Lung microvascular endothelial cell (primary cell): ENCODE measurements around the gene KRTAP1-5. TPM values are rescaled to one million over a fixed set of nuclear protein-coding genes. Genes with fewer than 3 reads are reported as not detected.
"Not testable (repeated sequence)": the region's sequence is repeated elsewhere in the genome, so short reads cannot be mapped to it uniquely, and the experiment has no call there.

Source experiments
- DNase-seq, 2 donors: peaks; one replicate each; pipeline versions ENCODE4 v3.0.0 to v3.0.0-alpha.2; 2010; ENCODE audit warnings: low read depth in 2 of 2
- total RNA-seq: library from RNA; depleted of rRNA; stranded (reverse); fragments of >200 nt; gene quantifications from 2 replicates; pipeline ENCODE4 v1.2.1, GENCODE V29; 2014

The KRTAP1-5 gene
- total RNA-seq, 1 donor from 2014 or later, result not detected

GRCh38 chr17:41048441-41048840 is 21.4 kb upstream of the KRTAP1-5 start:
- peak in 1 of 2 donors; percentile 1 for DNase-seq

- not testable (repeated sequence) for DNase-seq
Observed at GRCh38 chr17:41046735-41047465, 19.9 kb upstream of the KRTAP1-5 start, which contains the start of gene KRTAP2-1. Gene KRTAP2-1 (minus strand): TSS chr17:41047316. CDS start chr17:41047267, 49 bp downstream.

GRCh38 chr17:41042953-41043352 is 15.9 kb upstream of the KRTAP1-5 start:
- DNase-seq, result no peak

- DNase-seq, result not testable (repeated sequence)
Observed at GRCh38 chr17:41040783-41041571, 14.0 kb upstream of the KRTAP1-5 start, which contains the start of gene KRTAP1-1. Gene KRTAP1-1 (minus strand): TSS chr17:41041450. CDS start chr17:41041397, 53 bp downstream.

GRCh38 chr17:41037853-41038350 is 10.9 kb upstream of the KRTAP1-5 start:
- DNase-seq, result no peak

- not testable (repeated sequence) for DNase-seq
Observed at GRCh38 chr17:41034346-41034935, 7.4 kb upstream of the KRTAP1-5 start, which contains the start of gene KRTAP1-3. Gene KRTAP1-3 (minus strand): TSS chr17:41034874. CDS start chr17:41034821, 53 bp downstream.

- DNase-seq, result no peak
Observed at GRCh38 chr17:41029633-41030245, 2.7 kb upstream of the KRTAP1-5 start, which contains the start of gene KRTAP1-4. Gene KRTAP1-4 (minus strand): TSS chr17:41030195. CDS start chr17:41030078, 117 bp downstream.

- no peak for DNase-seq
Observed at GRCh38 chr17:41024697-41025096, 2.3 kb downstream of the KRTAP1-5 start.

GRCh38 chr17:41020336-41020735 is 6.7 kb downstream of the KRTAP1-5 start:
- no peak for DNase-seq

- DNase-seq, result no peak
Observed at GRCh38 chr17:41019415-41019814, 7.6 kb downstream of the KRTAP1-5 start.

- no peak for DNase-seq
Observed at GRCh38 chr17:41018541-41018940, 8.5 kb downstream of the KRTAP1-5 start.

GRCh38 chr17:41016578-41017215 is 10.3 kb downstream of the KRTAP1-5 start:
- DNase-seq, result no peak

- no peak for DNase-seq
Observed at GRCh38 chr17:41015454-41015853, 11.6 kb downstream of the KRTAP1-5 start.

GRCh38 chr17:41013606-41014005 is 13.4 kb downstream of the KRTAP1-5 start:
- no peak for DNase-seq

- no peak for DNase-seq
Observed at GRCh38 chr17:41013181-41013580, 13.8 kb downstream of the KRTAP1-5 start.

GRCh38 chr17:41012326-41013120 is 14.5 kb downstream of the KRTAP1-5 start:
- DNase-seq, result no peak

- no peak for DNase-seq
Observed at GRCh38 chr17:41010441-41010840, 16.6 kb downstream of the KRTAP1-5 start.

GRCh38 chr17:41009936-41010335 is 17.1 kb downstream of the KRTAP1-5 start:
- DNase-seq, result no peak

GRCh38 chr17:41009301-41009760 is 17.7 kb downstream of the KRTAP1-5 start:
- DNase-seq, result no peak

GRCh38 chr17:41008811-41009210 is 18.2 kb downstream of the KRTAP1-5 start, which contains the start of gene KRTAP3-1:
Gene KRTAP3-1 (minus strand): TSS chr17:41009128. CDS start chr17:41009074, 54 bp downstream.
- DNase-seq, result no peak
